Type B pancreatic cell (in vitro differentiated cells): Measurements from ENCODE around the gene PDGFD. TPM values are rescaled to one million over a fixed set of nuclear protein-coding genes. Genes with fewer than 3 reads are reported as not detected.

Source experiments
- DNase-seq: peaks from one replicate; pipeline ENCODE4 v3.0.0; 2021; ENCODE audit warnings: mixed read lengths; ENCODE audit not compliant: unreplicated experiment; ENCODE audit errors: extremely low spot score
- H3K27ac Mint-ChIP-seq: 2 replicates; pipeline ENCODE4 v1.8.0; 2021; ENCODE audit warnings: mild to moderate bottlenecking, mixed read lengths
- H3K27me3 Mint-ChIP-seq: 2 replicates; pipeline ENCODE4 v1.8.0; 2021; ENCODE audit warnings: mixed read lengths
- H3K36me3 Mint-ChIP-seq: 2 replicates; pipeline ENCODE4 v1.8.0; 2021; ENCODE audit warnings: mixed read lengths
- H3K4me1 Mint-ChIP-seq: one replicate; pipeline ENCODE4 v1.8.0; 2021; ENCODE audit warnings: mixed read lengths; ENCODE audit not compliant: unreplicated experiment
- H3K4me3 Mint-ChIP-seq: 2 replicates; pipeline ENCODE4 v1.8.0; 2021; ENCODE audit warnings: mild to moderate bottlenecking, mixed read lengths
- H3K9me3 Mint-ChIP-seq: 2 replicates; pipeline ENCODE4 v1.8.0; 2021; ENCODE audit warnings: mixed read lengths
- total RNA-seq: library from RNA; stranded (reverse); gene quantifications from 2 replicates; pipeline ENCODE4 v1.2.1, GENCODE V29; 2021; ENCODE audit warnings: low replicate concordance
- TF ChIP-seq, protein P1 (sequence below): fragments of 200-600 bp; sonication (generic); conservative IDR thresholded peaks from 2 replicates; pipeline ENCODE4 v1.5.0; 2021; ENCODE audit warnings: antibody characterized with exemption, mild to moderate bottlenecking

Gene PDGFD
- total RNA-seq, 1 donor from 2014 or later = 17.8 TPM

DNA sequence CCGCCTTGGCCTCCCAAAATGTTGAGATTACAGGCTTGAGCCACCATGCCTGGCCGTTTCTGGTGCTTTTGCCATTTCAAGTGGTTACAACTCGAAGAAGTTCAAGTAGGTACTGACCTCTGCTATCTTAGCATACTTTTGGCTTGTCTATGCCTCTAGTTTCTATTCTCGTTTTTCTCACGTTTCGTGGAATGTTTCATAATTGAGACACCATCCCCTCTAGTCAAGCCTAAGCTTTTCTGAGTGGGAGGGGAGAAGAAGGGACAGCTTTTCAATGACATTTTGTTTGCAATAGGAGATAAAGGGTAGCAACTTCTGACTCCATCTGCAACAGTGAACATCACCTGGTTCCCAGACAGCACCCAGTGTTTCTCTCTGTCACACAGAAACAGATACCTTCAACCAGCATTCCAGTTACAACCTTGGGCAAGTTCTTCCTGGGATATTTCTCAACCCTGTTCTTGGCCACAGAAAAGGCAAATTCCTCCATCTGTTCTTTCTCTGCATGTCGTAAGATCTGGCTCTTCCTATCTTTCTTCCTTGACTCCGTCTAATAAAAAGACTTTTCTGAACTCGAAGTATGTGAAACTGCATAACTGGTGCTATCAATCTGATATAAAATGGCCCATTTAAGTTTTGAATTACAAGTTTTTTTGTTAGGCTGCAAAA lies 102.0 kb downstream of the PDGFD start:
- Mint-ChIP-seq H3K27me3 (no peaks in the 10 kb centered on the region), H3K4me1 (peaks cover 4% of the 10 kb centered on the region), H3K4me3 (no peak overlapping the region), H3K27ac (no peak overlapping the region), H3K36me3 (no peaks in the 10 kb centered on the region), H3K9me3 (no peaks in the 10 kb centered on the region)
- DNase-seq = no peak
- TF ChIP-seq, protein P1, sequence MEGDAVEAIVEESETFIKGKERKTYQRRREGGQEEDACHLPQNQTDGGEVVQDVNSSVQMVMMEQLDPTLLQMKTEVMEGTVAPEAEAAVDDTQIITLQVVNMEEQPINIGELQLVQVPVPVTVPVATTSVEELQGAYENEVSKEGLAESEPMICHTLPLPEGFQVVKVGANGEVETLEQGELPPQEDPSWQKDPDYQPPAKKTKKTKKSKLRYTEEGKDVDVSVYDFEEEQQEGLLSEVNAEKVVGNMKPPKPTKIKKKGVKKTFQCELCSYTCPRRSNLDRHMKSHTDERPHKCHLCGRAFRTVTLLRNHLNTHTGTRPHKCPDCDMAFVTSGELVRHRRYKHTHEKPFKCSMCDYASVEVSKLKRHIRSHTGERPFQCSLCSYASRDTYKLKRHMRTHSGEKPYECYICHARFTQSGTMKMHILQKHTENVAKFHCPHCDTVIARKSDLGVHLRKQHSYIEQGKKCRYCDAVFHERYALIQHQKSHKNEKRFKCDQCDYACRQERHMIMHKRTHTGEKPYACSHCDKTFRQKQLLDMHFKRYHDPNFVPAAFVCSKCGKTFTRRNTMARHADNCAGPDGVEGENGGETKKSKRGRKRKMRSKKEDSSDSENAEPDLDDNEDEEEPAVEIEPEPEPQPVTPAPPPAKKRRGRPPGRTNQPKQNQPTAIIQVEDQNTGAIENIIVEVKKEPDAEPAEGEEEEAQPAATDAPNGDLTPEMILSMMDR = no peak

DNA sequence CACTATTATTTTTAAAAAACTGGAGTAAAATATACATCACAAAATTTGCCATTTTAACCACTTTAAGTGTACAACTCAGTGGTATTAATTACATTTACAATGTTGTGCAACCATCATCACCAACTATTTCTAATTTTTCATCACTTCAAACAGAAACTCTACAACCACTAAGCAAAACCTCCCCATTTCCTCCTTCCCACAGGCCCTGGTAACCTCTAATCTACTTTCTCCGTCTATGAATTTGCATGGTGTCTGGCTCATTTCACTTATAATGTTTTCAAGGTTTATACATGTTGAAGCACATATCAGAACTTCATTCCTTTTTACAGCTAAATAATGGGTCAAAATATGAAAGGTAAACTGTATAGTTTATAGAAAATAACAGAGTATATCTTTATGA lies 103.1 kb downstream of the PDGFD start:
- no peak for DNase-seq
- no peaks in the 10 kb centered on the region for H3K36me3 Mint-ChIP-seq
- H3K4me3 Mint-ChIP-seq = no peak overlapping the region
- H3K9me3 Mint-ChIP-seq = no peaks in the 10 kb centered on the region
- H3K4me1 Mint-ChIP-seq = peaks cover 4% of the 10 kb centered on the region
- H3K27me3 Mint-ChIP-seq = no peaks in the 10 kb centered on the region
- TF ChIP-seq, protein P1 = no peak
- H3K27ac Mint-ChIP-seq = no peak overlapping the region

DNA sequence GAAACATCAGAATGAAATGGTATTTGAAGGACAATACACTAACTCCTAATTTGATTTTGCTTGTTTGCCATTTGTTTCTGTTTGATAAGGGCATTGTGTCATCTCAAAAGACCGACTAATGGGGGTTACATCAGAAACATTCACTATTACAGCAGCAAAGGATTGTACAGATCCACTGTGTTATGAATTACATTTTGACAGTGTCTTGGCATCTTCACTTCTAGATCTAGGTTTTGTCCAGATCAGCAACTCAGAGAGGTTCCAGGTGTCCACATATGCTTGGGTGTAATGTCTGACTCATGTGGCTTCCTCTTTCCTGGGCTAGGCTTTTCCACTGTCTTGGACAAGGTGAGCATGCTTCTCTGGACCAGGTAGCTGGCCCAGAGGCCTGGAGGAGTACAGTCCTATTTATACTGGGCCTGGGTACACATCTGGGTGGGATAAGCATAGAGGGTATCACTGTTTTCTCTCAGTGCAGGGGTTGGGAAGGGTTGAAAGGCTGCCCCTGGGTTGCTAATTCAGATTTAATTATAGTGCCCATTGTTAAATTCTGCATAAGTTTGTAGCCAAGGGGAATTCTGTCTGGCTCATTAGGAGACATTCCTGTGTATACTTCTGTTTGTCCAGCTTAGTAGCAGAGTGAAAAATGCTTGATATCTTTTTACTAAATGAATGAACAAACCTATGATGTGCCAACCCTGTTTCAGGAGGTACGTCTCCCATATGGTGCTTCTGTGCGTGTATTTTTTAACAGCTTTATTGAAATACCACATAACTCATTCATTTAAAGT lies 103.7 kb downstream of the PDGFD start:
- no peak overlapping the region for H3K27ac Mint-ChIP-seq

DNA sequence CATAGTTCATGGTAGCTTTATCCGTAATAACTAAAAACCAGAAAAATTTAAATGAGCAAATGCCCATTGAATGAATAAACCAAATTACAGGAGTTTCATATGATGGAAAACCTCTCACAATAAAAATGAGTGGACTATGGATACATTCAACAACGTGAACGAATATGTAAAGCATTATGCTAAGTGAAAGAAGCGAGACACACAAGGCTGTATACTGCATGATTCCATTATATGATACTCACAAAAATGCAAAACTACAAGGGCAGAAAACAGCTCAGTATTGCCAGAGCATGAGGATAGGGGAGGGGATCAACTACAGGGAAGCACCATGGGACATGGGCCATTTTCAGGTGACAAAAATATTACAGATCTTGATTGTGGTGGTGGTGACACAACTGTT lies 105.3 kb downstream of the PDGFD start:
- Mint-ChIP-seq H3K36me3 (no peaks in the 10 kb centered on the region), H3K4me3 (no peak overlapping the region), H3K4me1 (peaks cover 11% of the 10 kb centered on the region), H3K27me3 (no peaks in the 10 kb centered on the region), H3K27ac (no peak overlapping the region), H3K9me3 (no peaks in the 10 kb centered on the region)
- TF ChIP-seq, protein P1 = no peak
- DNase-seq = no peak

More for the DNA sequence above, 103.7 kb downstream of the PDGFD start:
- H3K4me1 Mint-ChIP-seq = peaks cover 10% of the 10 kb centered on the region
- H3K27me3 Mint-ChIP-seq = no peaks in the 10 kb centered on the region
- DNase-seq = no peak
- H3K4me3 Mint-ChIP-seq = no peak overlapping the region
- TF ChIP-seq, protein P1 = no peak
- no peaks in the 10 kb centered on the region for H3K36me3 Mint-ChIP-seq
- H3K9me3 Mint-ChIP-seq = no peaks in the 10 kb centered on the region

DNA sequence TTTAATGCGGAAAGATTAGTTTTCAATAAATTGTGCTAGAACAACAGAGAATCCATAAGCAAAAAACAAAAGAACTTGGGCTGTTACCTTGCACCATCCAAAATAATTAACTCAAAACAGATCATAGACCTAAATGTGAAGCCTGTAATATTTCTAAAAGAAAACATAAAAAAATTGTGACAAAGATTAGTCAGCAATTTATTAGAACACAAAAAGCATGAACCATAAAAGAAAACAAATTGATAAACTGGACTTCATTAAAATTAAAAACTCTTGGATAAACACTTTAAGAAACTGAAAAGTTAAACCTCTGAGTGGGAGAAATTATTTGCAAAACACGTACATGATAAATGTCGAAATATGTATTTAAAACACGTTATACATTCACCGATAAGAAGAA lies 106.0 kb downstream of the PDGFD start:
- TF ChIP-seq, protein P1 = no peak
- DNase-seq = no peak
- Mint-ChIP-seq H3K4me1 (peaks cover 11% of the 10 kb centered on the region), H3K27ac (no peak overlapping the region), H3K4me3 (no peak overlapping the region), H3K27me3 (no peaks in the 10 kb centered on the region), H3K36me3 (no peaks in the 10 kb centered on the region), H3K9me3 (no peaks in the 10 kb centered on the region)
